Upper lobe of left lung (tissue), 6 donors: ENCODE measurements around the gene VPS41. TPM values are rescaled to one million over a fixed set of nuclear protein-coding genes. Genes with fewer than 3 reads are reported as not detected.
A peak's percentile ranks its signal among the peaks of the same experiment; 100 is the strongest.

Experiments
- ATAC-seq, 2 donors: fragments of 200-7000 bp; cut with Tn5 transposase; one replicate each; pipeline ENCODE4 v1.9.1; 2022; ENCODE audit warnings: mild to moderate bottlenecking in 2 of 2, moderate library complexity in 2 of 2; ENCODE audit not compliant: low FRiP score in 2 of 2
- DNase-seq, 2 donors: peaks; one replicate each; pipeline ENCODE4 v3.0.0-alpha.2; 2019 to 2020
- H3K27ac ChIP-seq, 4 donors: fragments of 200-600 bp; sonication (generic); one replicate each; pipeline ENCODE4 v1.5.1; 2016 to 2019
- H3K27me3 ChIP-seq, 4 donors: fragments of 200-600 bp; sonication (generic); one replicate each; pipeline ENCODE4 v1.5.1; 2017 to 2019
- H3K36me3 ChIP-seq, 4 donors: fragments of 200-600 bp; sonication (generic); one replicate each; pipeline ENCODE4 v1.5.1; 2016 to 2019
- H3K4me1 ChIP-seq, 4 donors: fragments of 200-600 bp; sonication (generic); one replicate each; pipeline ENCODE4 v1.5.1; 2018 to 2019
- H3K4me3 ChIP-seq, 4 donors: fragments of 200-600 bp; sonication (generic); one replicate each; pipeline ENCODE4 v1.5.1; 2017 to 2019; ENCODE audit warnings: mild to moderate bottlenecking in 2 of 4, moderate library complexity in 1 of 4
- H3K9me3 ChIP-seq, 4 donors: fragments of 200-600 bp; sonication (generic); one replicate each; pipeline ENCODE4 v1.5.1; 2018 to 2019
- EP300 ChIP-seq, 4 donors: sonication (generic); formaldehyde crosslinking; IDR thresholded peaks; one replicate each; pipeline ENCODE4 v1.5.1; 2017; ENCODE audit warnings: antibody characterized with exemption in 4 of 4, control low read depth in 2 of 4
- POLR2A ChIP-seq, 4 donors: fragments of 450-650 bp; IDR thresholded peaks; one replicate each; pipeline ENCODE4 v1.5.1; 2016 to 2017; ENCODE audit warnings: antibody characterized with exemption in 4 of 4, mild to moderate bottlenecking in 2 of 4
- POLR2AphosphoS5 ChIP-seq, 2 donors: sonication (generic); formaldehyde crosslinking; IDR thresholded peaks; one replicate each; pipeline ENCODE4 v1.5.1; 2017; ENCODE audit warnings: antibody characterized with exemption in 2 of 2
- WGBS, 2 donors: methylation state at CpG; one replicate each; pipeline ENCODE4 v1.1.5; 2017 to 2018; 5-methylcytosine and 5-hydroxymethylcytosine counted together
- total RNA-seq, 6 donors: library from RNA; depleted of rRNA in 4 of 6; stranded (reverse); fragments of >200 nt in 4 of 6; gene quantifications; one replicate each; pipeline versions ENCODE4 v1.1.0 to v1.2.1, GENCODE V29; 2016 to 2021
- TF ChIP-seq, protein P1 (sequence below), 6 experiments: fragments of 450-650 bp in 4 of 6; fragments of 200-600 bp in 2 of 6; sonication (generic) in 2 of 6; IDR thresholded peaks; one replicate each; pipeline ENCODE4 v1.5.1; 2016 to 2019; ENCODE audit warnings: antibody characterized with exemption in 6 of 6
- donor health status: DM: no; HTN: no; CAD: no; lungs with moderate emphysema.
- donor health status: DM: no; HTN: yes; CAD: no; lungs with severe emphysema.

VPS41 gene
- total RNA-seq, 6 donors from 2014 or later: 32.1 to 96.4 (median 48.4) TPM

DNA sequence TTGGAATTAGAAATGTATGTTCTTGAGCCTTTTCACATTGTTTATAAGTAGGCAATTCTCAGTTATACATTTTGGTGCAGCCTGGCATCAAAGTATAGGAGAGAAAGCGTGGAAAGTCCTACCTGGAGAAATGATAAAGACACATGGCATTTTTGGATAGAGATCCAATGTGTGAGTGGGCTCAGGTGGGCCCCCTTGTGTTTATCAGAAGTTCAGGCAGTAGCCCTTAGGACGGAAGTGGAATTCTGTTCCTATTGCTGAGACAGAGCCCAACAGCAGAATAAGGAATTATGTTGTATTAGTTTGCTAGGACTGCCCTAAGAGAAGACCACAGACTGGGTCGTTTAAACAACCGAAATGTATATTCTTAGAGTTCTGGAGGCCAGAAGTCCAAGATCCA, 192.6 kb downstream of the VPS41 start:
- Histone ChIP-seq H3K4me1 (no peaks in the 10 kb centered on the region), H3K27ac (no peak overlapping the region), H3K27me3 (no peaks in the 10 kb centered on the region), H3K9me3 (peaks cover 0 to 15% (median 4%) of the 10 kb centered on the region in 4 donors), H3K36me3 (peaks cover 0 to 7% (median 0%) of the 10 kb centered on the region in 4 donors), H3K4me3 (no peak overlapping the region)
- DNase-seq (no peak), ATAC-seq (no peak)
- TF ChIP-seq POLR2A (IDR thresholded peaks at IDR 0.05): no peak
- WGBS, 2 donors: 94% methylated on average over 4 of the region's 4 CpGs

DNA sequence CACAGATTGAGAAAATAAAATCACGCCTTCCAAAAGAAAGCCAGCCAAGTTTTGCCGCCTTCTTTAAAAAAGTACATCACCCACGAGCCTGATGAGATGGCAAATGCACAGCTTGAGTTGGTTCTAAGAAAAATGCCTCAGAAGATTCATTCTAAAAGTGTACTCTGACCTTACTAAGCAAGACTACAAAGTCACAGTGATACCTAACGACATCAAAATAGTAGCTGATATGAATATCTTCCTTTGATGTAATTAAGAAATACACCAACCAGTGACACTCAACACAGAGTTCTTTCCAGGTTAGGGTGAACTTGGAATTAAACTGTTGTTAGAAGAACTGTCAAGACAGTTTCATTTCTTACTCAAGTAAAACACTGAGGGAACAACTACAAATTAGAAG, 199.9 kb downstream of the VPS41 start:
- WGBS, 2 donors: 76 to 77% methylated on average over 4 of the region's 4 CpGs
- no peaks in the 10 kb centered on the region for H3K27me3 ChIP-seq
- no peak for ATAC-seq

DNA sequence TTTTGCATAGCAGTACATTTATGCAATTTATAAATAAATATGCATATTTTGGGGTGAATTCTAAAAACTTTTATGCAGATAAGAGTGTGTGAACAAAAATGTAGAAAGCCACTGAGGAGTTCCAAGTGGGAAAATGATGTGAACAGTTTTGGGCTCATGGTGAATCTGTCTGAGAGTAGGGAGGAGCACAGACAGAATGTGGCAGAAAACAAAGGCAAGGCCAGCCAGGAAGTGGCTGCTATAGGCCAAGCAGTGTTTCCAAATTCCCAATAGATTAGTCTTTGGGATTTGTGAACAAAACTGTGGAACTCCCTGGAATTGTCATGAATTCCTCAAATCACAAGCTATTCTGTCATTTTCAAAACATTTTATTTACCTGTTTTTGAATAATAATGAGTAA, 204.2 kb downstream of the VPS41 start:
- no peaks in the 10 kb centered on the region for H3K9me3 ChIP-seq
- H3K4me1 ChIP-seq: no peaks in the 10 kb centered on the region
- H3K27me3 ChIP-seq: no peaks in the 10 kb centered on the region
- no peak overlapping the region for H3K27ac ChIP-seq
- no peak for TF ChIP-seq POLR2A (IDR thresholded peaks at IDR 0.05)
- TF ChIP-seq POLR2AphosphoS5 (IDR thresholded peaks at IDR 0.05): no peak
- TF ChIP-seq, protein P1, sequence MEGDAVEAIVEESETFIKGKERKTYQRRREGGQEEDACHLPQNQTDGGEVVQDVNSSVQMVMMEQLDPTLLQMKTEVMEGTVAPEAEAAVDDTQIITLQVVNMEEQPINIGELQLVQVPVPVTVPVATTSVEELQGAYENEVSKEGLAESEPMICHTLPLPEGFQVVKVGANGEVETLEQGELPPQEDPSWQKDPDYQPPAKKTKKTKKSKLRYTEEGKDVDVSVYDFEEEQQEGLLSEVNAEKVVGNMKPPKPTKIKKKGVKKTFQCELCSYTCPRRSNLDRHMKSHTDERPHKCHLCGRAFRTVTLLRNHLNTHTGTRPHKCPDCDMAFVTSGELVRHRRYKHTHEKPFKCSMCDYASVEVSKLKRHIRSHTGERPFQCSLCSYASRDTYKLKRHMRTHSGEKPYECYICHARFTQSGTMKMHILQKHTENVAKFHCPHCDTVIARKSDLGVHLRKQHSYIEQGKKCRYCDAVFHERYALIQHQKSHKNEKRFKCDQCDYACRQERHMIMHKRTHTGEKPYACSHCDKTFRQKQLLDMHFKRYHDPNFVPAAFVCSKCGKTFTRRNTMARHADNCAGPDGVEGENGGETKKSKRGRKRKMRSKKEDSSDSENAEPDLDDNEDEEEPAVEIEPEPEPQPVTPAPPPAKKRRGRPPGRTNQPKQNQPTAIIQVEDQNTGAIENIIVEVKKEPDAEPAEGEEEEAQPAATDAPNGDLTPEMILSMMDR (IDR thresholded peaks at IDR 0.05): no peak
- no peak for TF ChIP-seq EP300 (IDR thresholded peaks at IDR 0.05)
- no peaks in the 10 kb centered on the region for H3K36me3 ChIP-seq
- H3K4me3 ChIP-seq: no peak overlapping the region
- ATAC-seq (no peak), DNase-seq (no peak)

More for the DNA sequence above, 199.9 kb downstream of the VPS41 start:
- no peak for TF ChIP-seq POLR2A (IDR thresholded peaks at IDR 0.05)
- TF ChIP-seq POLR2AphosphoS5 (IDR thresholded peaks at IDR 0.05): no peak
- no peak for TF ChIP-seq EP300 (IDR thresholded peaks at IDR 0.05)
- Histone ChIP-seq H3K4me1 (no peaks in the 10 kb centered on the region), H3K4me3 (no peak overlapping the region), H3K9me3 (no peaks in the 10 kb centered on the region), H3K27ac (no peak overlapping the region), H3K36me3 (no peaks in the 10 kb centered on the region)
- no peak for DNase-seq

DNA sequence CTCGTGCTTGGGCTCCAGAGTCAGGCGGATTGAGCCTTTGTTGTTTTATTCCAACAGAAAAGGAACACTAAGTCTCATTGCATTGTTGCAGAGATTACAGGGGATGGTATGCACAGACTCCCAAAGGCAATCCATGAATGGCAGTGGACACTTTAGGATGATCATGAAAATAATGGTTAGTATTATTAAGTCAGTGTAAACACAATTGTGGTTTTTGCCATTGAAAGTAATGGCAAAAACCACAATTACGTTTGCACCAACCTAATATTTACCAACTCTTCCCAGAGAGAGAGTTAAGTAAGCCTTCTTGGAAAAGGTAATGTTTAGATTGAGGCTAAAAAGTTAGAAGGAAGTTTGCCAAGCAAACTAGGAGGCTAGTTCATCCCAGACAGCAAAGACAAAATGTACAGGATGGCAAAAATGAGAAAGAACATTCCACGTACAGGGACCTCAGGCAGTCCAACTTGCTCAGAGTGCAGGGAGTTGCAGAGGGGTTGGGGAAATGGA, 204.9 kb downstream of the VPS41 start:
- no peak for ATAC-seq
- no peaks in the 10 kb centered on the region for H3K27me3 ChIP-seq
- WGBS, 2 donors: 55 to 63% methylated on average over 4 of the region's 4 CpGs
- H3K9me3 ChIP-seq: no peaks in the 10 kb centered on the region
- TF ChIP-seq, protein P1 (IDR thresholded peaks at IDR 0.05): no peak
- TF ChIP-seq EP300 (IDR thresholded peaks at IDR 0.05) (peak in 1 of 4 donors; percentile 12), POLR2AphosphoS5 (IDR thresholded peaks at IDR 0.05) (no peak), POLR2A (IDR thresholded peaks at IDR 0.05) (no peak)
- no peak overlapping the region for H3K4me3 ChIP-seq
- no peaks in the 10 kb centered on the region for H3K4me1 ChIP-seq
- H3K27ac ChIP-seq: no peak overlapping the region
- DNase-seq: no peak
- no peaks in the 10 kb centered on the region for H3K36me3 ChIP-seq

DNA sequence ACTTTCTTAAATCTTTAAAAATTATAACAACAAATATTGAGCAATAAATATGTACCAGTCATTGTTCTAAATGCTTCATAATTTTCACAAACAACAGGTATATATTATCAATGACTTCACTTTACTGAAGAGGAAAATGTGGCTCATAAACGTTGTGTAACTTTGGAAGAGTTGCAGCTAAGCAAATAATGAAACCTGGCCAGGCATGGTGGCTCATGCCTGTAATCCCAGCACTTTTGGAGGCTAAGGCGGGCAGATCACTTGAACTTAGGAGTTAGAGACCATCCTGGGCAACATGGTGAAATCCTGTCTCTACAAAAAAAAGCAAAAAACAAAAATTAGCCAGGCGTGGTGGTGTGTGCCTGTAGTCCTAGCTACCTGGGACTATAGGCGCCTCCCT, 205.9 kb downstream of the VPS41 start:
- ATAC-seq (no peak), DNase-seq (peak in 1 of 2 donors; percentile 40)
- Histone ChIP-seq H3K36me3 (no peaks in the 10 kb centered on the region), H3K4me3 (no peak overlapping the region), H3K27ac (no peak overlapping the region), H3K27me3 (no peaks in the 10 kb centered on the region), H3K9me3 (no peaks in the 10 kb centered on the region), H3K4me1 (no peaks in the 10 kb centered on the region)
- WGBS, 2 donors: 71 to 79% methylated on average over 4 of the region's 4 CpGs
- TF ChIP-seq, protein P1 (IDR thresholded peaks at IDR 0.05): no peak
- TF ChIP-seq EP300 (IDR thresholded peaks at IDR 0.05): no peak
- no peak for TF ChIP-seq POLR2AphosphoS5 (IDR thresholded peaks at IDR 0.05)
- no peak for TF ChIP-seq POLR2A (IDR thresholded peaks at IDR 0.05)

DNA sequence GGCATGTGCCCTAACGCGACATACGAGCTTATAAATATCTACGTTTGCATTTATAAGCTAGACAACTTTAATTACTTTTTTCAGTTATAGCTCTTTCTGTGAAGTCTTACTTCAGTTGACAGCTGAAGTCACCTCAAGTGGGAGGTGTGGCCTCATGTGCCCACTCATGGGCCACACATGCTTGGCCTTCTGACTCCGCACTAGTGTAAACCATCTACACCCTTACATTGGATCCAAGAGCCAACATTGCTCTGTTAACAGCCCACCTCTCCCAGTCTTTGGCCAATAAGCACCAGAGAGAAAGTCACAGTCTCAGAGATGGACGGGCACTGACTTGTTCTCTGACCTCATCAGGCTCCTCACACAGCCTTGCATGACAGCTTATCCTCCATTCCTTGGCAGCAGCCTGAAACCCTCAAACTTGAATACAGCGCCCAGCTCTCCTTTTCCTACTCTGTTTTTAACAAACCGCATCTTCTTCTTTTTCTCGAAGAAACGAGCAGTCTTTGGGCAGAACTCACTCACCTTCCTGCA, 206.9 kb downstream of the VPS41 start:
- Histone ChIP-seq H3K27me3 (no peaks in the 10 kb centered on the region), H3K4me1 (no peaks in the 10 kb centered on the region), H3K4me3 (no peak overlapping the region), H3K9me3 (no peaks in the 10 kb centered on the region), H3K27ac (no peak overlapping the region), H3K36me3 (no peaks in the 10 kb centered on the region)
- TF ChIP-seq POLR2AphosphoS5 (IDR thresholded peaks at IDR 0.05) (no peak), POLR2A (IDR thresholded peaks at IDR 0.05) (no peak), EP300 (IDR thresholded peaks at IDR 0.05) (no peak)
- TF ChIP-seq, protein P1 (IDR thresholded peaks at IDR 0.05): no peak
- DNase-seq (peak in 1 of 2 donors; percentile 46), ATAC-seq (peak in 1 of 2 donors; percentile 15)
- WGBS, 2 donors: 83 to 87% methylated on average over 10 of the region's 10 CpGs
